K562 (cell line): ENCODE measurements around the gene SDC3. TPM values are rescaled to one million over a fixed set of nuclear protein-coding genes. Genes with fewer than 3 reads are reported as not detected.

Experiments used
- ATAC-seq: fragments of 200-7000 bp; cut with Tn5 transposase; 3 replicates; pipeline ENCODE4 v1.9.1; 2020; ENCODE audit warnings: moderate library complexity
- BruUV-seq: library from RNA; stranded (reverse); fragments of 400-500 nt; replicated peaks from 2 replicates; lab custom pipeline; 2021; lab: Mats Ljungman, UMichigan
- CTCF ChIA-PET: fragments of 300-600 bp; formaldehyde crosslinking; extraction: SDS; loops from one replicate; lab custom pipeline; 2021; ENCODE audit warnings: low intra/inter-chr PET ratio; lab: Yijun Ruan, JAX
- POLR2A ChIA-PET: fragments of 300-600, 350-650 bp; sonication (Branson Sonifier 250); formaldehyde crosslinking; extraction: SDS; loops from one replicate; lab custom pipeline; 2021; ENCODE audit warnings: antibody characterized with exemption, inconsistent platforms; lab: Yijun Ruan, JAX
- DNase-seq, 4 experiments: peaks; one replicate each; pipeline versions ENCODE4 v3.0.0 to v3.0.0-alpha.2; 2011 to 2018; ENCODE audit warnings: low spot score in 3 of 4, mixed read lengths in 3 of 4; ENCODE audit errors: extremely low read depth in 1 of 4
- FAIRE-seq: peaks from 2 replicates; lab custom pipeline; 2011; peaks lifted over from hg19 to GRCh38; lab: Jason Lieb, UNC
- H2AFZ ChIP-seq: 2 replicates; pipeline ENCODE4 v1.6.0; 2011; ENCODE audit warnings: low read depth, low read length, control low read depth, inconsistent platforms
- H3K27ac ChIP-seq: fragments of 200-600 bp; 3 replicates; pipeline ENCODE4 v1.8.0; 2011; ENCODE audit warnings: low read depth, mild to moderate bottlenecking, control low read depth, inconsistent platforms, low read length, moderate library complexity, mixed read lengths; ENCODE audit errors: extremely low read depth
- H3K27me3 ChIP-seq, 2 experiments: fragments of 300-600 bp in 1 of 2; 2 replicates in 1 of 2; 3 replicates in 1 of 2; pipeline versions ENCODE4 v1.6.0 to v1.8.0; 2011; ENCODE audit warnings: inconsistent platforms in 2 of 2, low read length in 2 of 2, mild to moderate bottlenecking in 1 of 2, mixed read lengths in 1 of 2, moderate library complexity in 1 of 2; ENCODE audit not compliant: control insufficient read depth in 2 of 2, insufficient read depth in 2 of 2
- H3K36me3 ChIP-seq: fragments of 300-600 bp; 3 replicates; pipeline ENCODE4 v1.8.0; 2011; ENCODE audit warnings: mild to moderate bottlenecking, low read length, inconsistent platforms; ENCODE audit not compliant: control insufficient read depth, insufficient read depth
- H3K4me1 ChIP-seq, 2 experiments: fragments of 200-600 bp in 1 of 2; replicated peaks in 1 of 2; 2 replicates in 1 of 2; 3 replicates in 1 of 2; pipeline versions ENCODE4 v1.5.1 to v1.8.0; 2011; ENCODE audit warnings: inconsistent platforms in 2 of 2, low read length in 2 of 2, mild to moderate bottlenecking in 1 of 2, mixed read lengths in 1 of 2, moderate library complexity in 1 of 2; ENCODE audit not compliant: control insufficient read depth in 2 of 2, insufficient read depth in 2 of 2
- H3K4me2 ChIP-seq: 2 replicates; pipeline ENCODE4 v1.6.1; 2011; ENCODE audit warnings: low read length, control low read depth, inconsistent platforms, mixed read lengths; ENCODE audit not compliant: insufficient read depth
- H3K4me3 ChIP-seq: fragments of 200-600 bp; sonication (generic), shearing (Covaris generic); 2 replicates; pipeline ENCODE4 v1.5.1; 2016; ENCODE audit warnings: control low read depth, inconsistent platforms
- H3K79me2 ChIP-seq: fragments of 200-600 bp; 3 replicates; pipeline ENCODE4 v1.8.0; 2011; ENCODE audit warnings: low read length, inconsistent platforms; ENCODE audit not compliant: control insufficient read depth, insufficient read depth
- H3K9ac ChIP-seq, 2 experiments: 2 replicates each; pipeline versions ENCODE4 v1.6.0 to v1.6.1; 2011; ENCODE audit warnings: low read depth in 2 of 2, low read length in 2 of 2, control low read depth in 1 of 2, inconsistent platforms in 1 of 2, mild to moderate bottlenecking in 1 of 2, mixed read lengths in 1 of 2; ENCODE audit not compliant: insufficient read depth in 1 of 2
- H3K9me1 ChIP-seq: one replicate; pipeline ENCODE4 v1.6.0; 2011; ENCODE audit warnings: inconsistent platforms, mild to moderate bottlenecking, low read length, moderate library complexity; ENCODE audit not compliant: control insufficient read depth, insufficient read depth
- H3K9me3 ChIP-seq: replicated peaks from 2 replicates; pipeline ENCODE4 v1.5.1; 2011; ENCODE audit warnings: low read depth, low read length, inconsistent platforms; ENCODE audit not compliant: control insufficient read depth, insufficient read depth
- H4K20me1 ChIP-seq: replicated peaks from 2 replicates; pipeline ENCODE4 v1.6.1; 2011; ENCODE audit warnings: low read length, inconsistent platforms, mixed read lengths; ENCODE audit not compliant: control insufficient read depth, insufficient read depth
- CTCF ChIP-seq, 3 experiments: IDR thresholded peaks in 2 of 3; conservative IDR thresholded peaks in 1 of 3; 2 replicates each; pipeline ENCODE4 v1.5.1; 2011 to 2012; ENCODE audit warnings: low read length in 3 of 3, mild to moderate bottlenecking in 3 of 3, control low read depth in 2 of 3, improper control_type of control experiment in 1 of 3, inconsistent platforms in 1 of 3, low read depth in 1 of 3, mixed read lengths in 1 of 3, moderate library complexity in 1 of 3; ENCODE audit not compliant: insufficient read depth in 2 of 3
- CTCFL ChIP-seq: IDR thresholded peaks from 2 replicates; pipeline ENCODE4 v1.6.1; 2011; ENCODE audit warnings: borderline replicate concordance, low read depth, mild to moderate bottlenecking, moderate library complexity, low read length; ENCODE audit not compliant: insufficient read depth, poor library complexity, severe bottlenecking
- MCM3 ChIP-seq: fragments of 450-650 bp; IDR thresholded peaks from 2 replicates; pipeline ENCODE4 v1.6.1; 2016
- POLR2G ChIP-seq: fragments of 200-400 bp; formaldehyde crosslinking; IDR thresholded peaks from 2 replicates; pipeline ENCODE4 v1.6.1; 2017; ENCODE audit warnings: low read depth, mild to moderate bottlenecking, antibody characterized with exemption, low read length, moderate library complexity
- XRCC3 ChIP-seq: fragments of 450-650 bp; IDR thresholded peaks from 2 replicates; pipeline ENCODE4 v1.6.1; 2017; ENCODE audit warnings: mild to moderate bottlenecking, moderate library complexity
- ZNF263 ChIP-seq: sonication (generic); formaldehyde crosslinking; IDR thresholded peaks from 2 replicates; pipeline ENCODE4 v1.8.0; 2022; ENCODE audit warnings: mild to moderate bottlenecking, missing genetic modification reagents, borderline replicate concordance
- WGBS: fragments of 100-300 bp; shearing (Covaris generic); methylation state at CpG from one replicate; pipeline ENCODE4 v1.1.6; 2016; ENCODE audit warnings: low coverage, mixed read lengths; ENCODE audit not compliant: insufficient coverage; ENCODE audit errors: missing lambda C conversion rate; 5-methylcytosine and 5-hydroxymethylcytosine counted together
- in situ Hi-C: fragments of 300-500 bp; cut with MboI; formaldehyde crosslinking; loops from 4 replicates; pipeline ENCODE4 v1.15.0; 2018; ENCODE audit warnings: inconsistent platforms, mixed read lengths
- intact Hi-C: fragments of 100-400 bp; cut with micrococcal nuclease; formaldehyde crosslinking; loops from 2 replicates; pipeline ENCODE4 v1.14.2; 2022
- polyA plus RNA-seq, 8 experiments: library from polyadenylated mRNA; depleted of rRNA in 4 of 8; stranded (reverse) in 5 of 8; unstranded in 3 of 8; fragments of >200 nt; fragmentation: Nextera tagmentation in 2 of 8; fragmentation: Illumina TruSeq in 1 of 8; extraction: Ambion mirVana in 2 of 8; extraction: Trizol in 1 of 8; gene quantifications; 2 replicates each; pipeline versions ENCODE4 v1.2.1 to v1.2.3, GENCODE V29; 2011 to 2014; ENCODE audit warnings: inconsistent platforms in 1 of 8, missing spikeins in 1 of 8
- total RNA-seq, 7 experiments: library from RNA; depleted of rRNA in 6 of 7; stranded (reverse); fragments of >200 nt in 6 of 7; fragmentation: Illumina TruSeq in 2 of 7; extraction: Trizol in 2 of 7; gene quantifications; 2 replicates each; pipeline versions ENCODE4 v1.2.1 to v1.2.3, GENCODE V29; 2011 to 2021; ENCODE audit warnings: low replicate concordance in 1 of 7

The SDC3 gene
- total and polyA plus RNA-seq, 9 of the 15 experiments (the other 6 are each of a cell fraction or from before 2014, with no cell fraction given): 0.38 to 44.1 (median 12.1) TPM

GRCh38 chr1:30876451-30877204 is 31.9 kb downstream of the SDC3 start:
- Histone ChIP-seq H3K4me3 (no peak overlapping the region), H3K79me2 (no peaks in the 10 kb centered on the region), H3K9ac (peak overlapping the region in 1 of 2 experiments; percentile 67; a peak in 1 of 4 replicates), H2AFZ (no peak overlapping the region), H3K9me1 (peaks cover 6% of the 10 kb centered on the region), H3K4me2 (no peak overlapping the region), H3K9me3 (no peaks in the 10 kb centered on the region), H3K36me3 (peaks cover 28% of the 10 kb centered on the region; the same call in 1 of the 3 replicates), H4K20me1 (peaks cover 14% of the 10 kb centered on the region; the same call in 1 of the 2 replicates), H3K27ac (no peak overlapping the region), H3K27me3 (no peaks in the 10 kb centered on the region), H3K4me1 (peaks cover 24 to 40% of the 10 kb centered on the region in 2 experiments)
- intact Hi-C loops (no loop called here), in situ Hi-C loops (no loop called here)
- POLR2A ChIA-PET: interaction anchor here (0.6 to 1.1 kb wide), 4 partner anchors 10 to 72 kb away, joined by 3 to 5 read pairs (median 4); no protein-coding TSS in a partner anchor
- DNase-seq (no peak), FAIRE-seq (no peak), ATAC-seq (no peak)
- TF ChIP-seq POLR2G (peak; percentile 23; the same call in 1 of the 2 replicates), MCM3 (no peak), XRCC3 (no peak), ZNF263 (CRISPR knock-in tag) (peak; percentile 6; the same call in 1 of the 2 replicates), CTCF (IDR thresholded peaks at IDR 0.05 in 2 of 3, conservative IDR thresholded peaks at IDR 0.05 in 1 of 3; ENCODE audit: insufficient read depth in 2 of 3, low read depth in 1 of 3, low read length in 3 of 3) (peak in 2 of 3 experiments; percentile 18 to 19; a peak in 1 of 6 replicates), CTCFL (peak; percentile 11)
- no TSS peak for BruUV-seq
- WGBS: 85% methylated on average over 18 of the region's 25 CpGs
- CTCF ChIA-PET: no interaction called here
